Central memory CD8-positive, alpha-beta T cell (primary cell): ENCODE measurements around the gene ACAA2.

Experiments
- ATAC-seq: fragments of 150-1000 bp; cut with Tn5 transposase; replicated peaks from 2 replicates; pipeline ENCODE4 v1.10.0; 2022; ENCODE audit warnings: mild to moderate bottlenecking, moderate FRiP score, moderate number of reproducible peaks; ENCODE audit not compliant: poor library complexity, severe bottlenecking; ENCODE audit errors: extremely low read depth
- DNase-seq, 2 donors: peaks; one replicate each; pipeline ENCODE4 v3.0.0; 2021; ENCODE audit warnings: low spot score in 2 of 2
- H3K27ac Mint-ChIP-seq: one replicate; pipeline ENCODE4 v1.8.0; 2022; ENCODE audit warnings: low read depth, mild to moderate bottlenecking, moderate library complexity, mixed read lengths
- H3K27me3 Mint-ChIP-seq: one replicate; pipeline ENCODE4 v1.8.0; 2022; ENCODE audit warnings: mixed read lengths
- H3K36me3 Mint-ChIP-seq: one replicate; pipeline ENCODE4 v1.8.0; 2022; ENCODE audit warnings: mild to moderate bottlenecking, moderate library complexity, mixed read lengths; ENCODE audit not compliant: insufficient read depth
- H3K4me1 Mint-ChIP-seq: one replicate; pipeline ENCODE4 v1.8.0; 2022; ENCODE audit warnings: mixed read lengths
- H3K4me3 Mint-ChIP-seq: one replicate; pipeline ENCODE4 v1.8.0; 2022; ENCODE audit warnings: mild to moderate bottlenecking, moderate library complexity, mixed read lengths
- H3K9me3 Mint-ChIP-seq: one replicate; pipeline ENCODE4 v1.8.0; 2022; ENCODE audit warnings: mixed read lengths

Gene ACAA2

DNA sequence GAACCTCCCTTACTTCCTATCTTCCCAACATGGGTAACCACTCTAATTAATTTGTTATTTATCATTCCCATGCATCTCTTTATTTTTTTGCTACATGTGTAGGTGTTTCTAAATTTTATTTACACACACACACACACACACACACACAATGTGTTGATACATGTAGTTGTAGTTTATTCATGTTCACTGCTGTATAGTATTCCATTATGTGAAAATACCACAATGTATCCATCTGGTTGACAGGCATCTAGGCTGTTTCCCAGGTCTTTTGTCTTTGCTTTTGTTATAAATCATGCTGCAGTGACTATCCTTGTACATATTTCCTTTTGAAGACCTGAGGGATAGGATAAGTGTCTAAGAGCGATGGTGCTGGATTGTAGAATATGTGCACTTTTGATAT, 59.7 kb downstream of the ACAA2 start:
- no peaks in the 10 kb centered on the region for H3K27me3 Mint-ChIP-seq
- peaks cover 1% of the 10 kb centered on the region for H3K36me3 Mint-ChIP-seq
- DNase-seq (no peak), ATAC-seq (no peak)
- no peak overlapping the region for H3K4me3 Mint-ChIP-seq
- no peak overlapping the region for H3K27ac Mint-ChIP-seq
- peaks cover 36% of the 10 kb centered on the region for H3K4me1 Mint-ChIP-seq
- H3K9me3 Mint-ChIP-seq: no peaks in the 10 kb centered on the region

DNA sequence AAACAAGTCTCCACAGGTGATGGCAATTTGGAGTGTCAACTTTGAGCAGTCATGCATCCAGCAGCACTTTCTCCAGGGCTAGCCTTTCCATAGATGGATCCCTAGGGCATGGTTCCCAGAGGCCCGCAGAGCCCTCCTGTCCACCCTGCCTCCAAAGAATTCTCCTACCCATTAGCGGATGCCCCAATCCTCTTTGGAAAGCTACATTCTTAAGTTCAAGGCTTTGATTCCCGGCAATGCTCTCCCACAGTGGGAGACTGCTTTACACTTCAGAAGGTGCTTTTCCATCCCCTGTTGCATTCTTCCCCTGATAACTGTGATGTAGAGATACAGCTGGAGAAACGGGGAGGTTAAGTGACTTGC, 61.3 kb downstream of the ACAA2 start:
- Mint-ChIP-seq H3K4me3 (peak overlapping the region; percentile 53), H3K4me1 (peaks cover 29% of the 10 kb centered on the region), H3K27me3 (no peaks in the 10 kb centered on the region), H3K36me3 (peaks cover 1% of the 10 kb centered on the region), H3K9me3 (no peaks in the 10 kb centered on the region), H3K27ac (no peak overlapping the region)
- ATAC-seq (no peak), DNase-seq (no peak)

DNA sequence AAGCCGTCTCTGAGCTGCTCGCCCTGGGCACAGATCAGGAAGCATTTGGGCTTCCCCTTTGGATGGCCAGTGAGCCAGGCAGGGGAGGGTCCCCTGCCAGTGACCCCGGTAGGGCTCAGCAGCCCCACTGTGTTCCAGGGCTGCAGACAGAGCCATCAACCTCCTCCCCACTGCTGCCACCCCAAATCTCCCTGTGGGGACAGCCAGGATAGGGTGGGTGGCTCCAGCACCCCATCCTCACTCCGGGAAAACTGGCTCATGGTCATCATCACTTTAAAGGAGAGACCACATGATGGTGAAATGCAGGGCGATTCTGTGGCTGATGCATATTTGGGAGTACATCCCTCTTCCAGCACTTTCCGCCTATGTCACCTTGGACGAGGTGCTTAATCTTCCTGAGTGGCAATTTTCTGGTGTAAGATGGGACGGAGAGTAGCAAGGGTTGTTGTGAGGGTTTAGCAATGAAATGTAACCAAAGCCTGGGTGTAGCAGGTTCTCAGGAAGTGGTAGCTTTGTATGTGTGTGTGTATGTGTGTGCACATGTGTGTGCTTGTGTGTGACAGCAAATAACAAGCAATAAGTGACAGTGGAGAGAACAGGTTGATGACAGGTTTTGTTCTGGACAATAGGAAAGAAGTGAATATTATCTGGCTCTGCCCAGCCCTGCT, 61.8 kb downstream of the ACAA2 start:
- peak overlapping the region; percentile 53 for H3K4me3 Mint-ChIP-seq
- no peaks in the 10 kb centered on the region for H3K9me3 Mint-ChIP-seq
- ATAC-seq (peak; percentile 75), DNase-seq (peak in 1 of 2 donors; percentile 42)
- H3K27ac Mint-ChIP-seq: no peak overlapping the region
- H3K27me3 Mint-ChIP-seq: no peaks in the 10 kb centered on the region
- peaks cover 1% of the 10 kb centered on the region for H3K36me3 Mint-ChIP-seq
- peaks cover 29% of the 10 kb centered on the region for H3K4me1 Mint-ChIP-seq

DNA sequence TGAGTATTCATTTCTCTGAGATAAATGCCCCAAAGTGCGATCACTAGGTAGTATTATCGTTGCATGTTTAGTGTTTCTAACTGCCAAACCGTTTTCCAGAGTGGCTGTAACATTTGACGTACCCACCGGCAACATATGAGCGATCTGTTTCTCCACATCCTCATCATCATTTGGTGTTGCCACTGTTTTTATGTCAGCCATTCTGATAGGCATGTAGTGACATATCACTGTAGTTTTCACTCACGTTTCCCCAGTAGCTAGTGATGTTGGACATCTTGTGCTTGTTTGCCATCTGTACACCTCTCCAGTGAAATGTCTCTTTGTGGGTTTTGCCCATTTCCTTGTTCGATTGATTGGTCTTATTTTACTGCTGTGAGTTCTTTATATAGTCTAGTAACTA, 63.8 kb downstream of the ACAA2 start:
- no peaks in the 10 kb centered on the region for H3K9me3 Mint-ChIP-seq
- no peaks in the 10 kb centered on the region for H3K36me3 Mint-ChIP-seq
- ATAC-seq: no peak
- H3K27me3 Mint-ChIP-seq: no peaks in the 10 kb centered on the region
- H3K4me1 Mint-ChIP-seq: peaks cover 29% of the 10 kb centered on the region
- H3K4me3 Mint-ChIP-seq: no peak overlapping the region
- H3K27ac Mint-ChIP-seq: peak overlapping the region; percentile 14
- DNase-seq: no peak

DNA sequence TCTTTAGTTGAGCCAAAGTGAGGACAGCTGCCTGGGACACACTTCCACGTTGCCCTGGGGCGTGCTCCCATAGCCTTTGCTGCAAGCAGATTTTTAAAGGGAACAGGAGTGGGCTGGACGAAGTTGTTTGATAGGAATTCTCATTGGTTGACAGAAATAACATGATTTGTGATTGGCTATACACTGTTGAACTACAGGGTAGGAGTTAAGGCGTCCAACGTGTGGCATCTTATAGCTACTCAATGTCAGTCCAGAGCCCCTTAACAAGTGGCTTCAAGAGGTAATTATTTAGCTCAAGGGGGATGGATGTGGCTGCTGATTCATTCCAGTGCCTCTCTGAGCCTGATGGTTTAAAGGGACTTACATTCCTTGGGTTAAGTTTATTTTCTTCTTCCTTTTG, 65.5 kb downstream of the ACAA2 start:
- no peak overlapping the region for H3K27ac Mint-ChIP-seq
- H3K4me1 Mint-ChIP-seq: peaks cover 27% of the 10 kb centered on the region
- H3K9me3 Mint-ChIP-seq: no peaks in the 10 kb centered on the region

DNA sequence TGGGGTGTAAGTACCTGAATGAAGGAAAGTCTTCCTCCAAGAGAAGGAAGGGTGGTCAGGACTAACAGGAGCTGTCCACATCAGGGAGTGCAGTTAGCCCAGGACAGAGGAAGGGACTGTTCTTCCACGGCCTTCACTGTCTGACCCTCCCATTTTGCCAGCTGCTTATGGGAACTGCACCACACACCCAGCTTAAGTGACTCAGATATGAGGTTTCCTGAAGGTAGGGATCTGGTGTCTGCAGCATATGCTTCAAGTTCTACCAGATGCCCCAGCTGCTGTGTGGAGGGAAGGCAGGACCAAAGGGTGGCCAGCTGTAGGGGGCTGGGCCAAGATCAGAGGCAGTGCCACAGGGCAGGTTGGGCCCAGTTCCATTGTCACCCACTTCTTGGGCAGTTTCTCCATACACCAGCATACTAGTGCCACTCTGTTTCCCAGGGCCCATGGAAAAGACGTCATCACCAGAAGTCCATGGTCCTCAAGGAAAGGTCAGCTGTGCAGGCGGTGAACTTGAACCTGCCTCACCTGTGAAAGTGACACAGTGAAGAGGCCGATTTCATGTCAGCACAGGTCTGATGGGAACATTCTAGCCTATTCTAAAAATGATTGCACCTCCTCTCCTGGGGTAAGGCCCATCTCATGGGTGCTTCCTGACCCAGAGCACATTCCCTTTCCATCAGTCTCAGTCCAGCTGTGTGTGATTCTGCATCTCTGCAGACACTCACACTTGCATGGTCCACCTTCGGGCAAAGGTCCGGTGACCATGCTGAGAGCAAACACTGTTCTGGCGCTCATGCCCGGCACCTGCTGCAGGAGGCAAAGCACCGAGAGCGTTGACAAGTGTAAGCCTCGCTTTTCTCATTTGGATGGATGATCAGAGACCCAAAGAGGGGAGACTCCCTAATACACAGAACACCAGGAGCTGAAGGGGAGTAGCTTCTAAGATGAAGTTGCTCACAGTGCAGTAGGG, 68.0 kb downstream of the ACAA2 start:
- Mint-ChIP-seq H3K4me3 (no peak overlapping the region), H3K27me3 (peaks cover 12% of the 10 kb centered on the region), H3K36me3 (no peaks in the 10 kb centered on the region), H3K9me3 (no peaks in the 10 kb centered on the region), H3K27ac (no peak overlapping the region), H3K4me1 (peaks cover 8% of the 10 kb centered on the region)
- ATAC-seq (no peak), DNase-seq (no peak)

More for the DNA sequence above, 65.5 kb downstream of the ACAA2 start:
- Mint-ChIP-seq H3K27me3 (peaks cover 10% of the 10 kb centered on the region), H3K4me3 (no peak overlapping the region), H3K36me3 (no peaks in the 10 kb centered on the region)
- ATAC-seq (no peak), DNase-seq (no peak)

DNA sequence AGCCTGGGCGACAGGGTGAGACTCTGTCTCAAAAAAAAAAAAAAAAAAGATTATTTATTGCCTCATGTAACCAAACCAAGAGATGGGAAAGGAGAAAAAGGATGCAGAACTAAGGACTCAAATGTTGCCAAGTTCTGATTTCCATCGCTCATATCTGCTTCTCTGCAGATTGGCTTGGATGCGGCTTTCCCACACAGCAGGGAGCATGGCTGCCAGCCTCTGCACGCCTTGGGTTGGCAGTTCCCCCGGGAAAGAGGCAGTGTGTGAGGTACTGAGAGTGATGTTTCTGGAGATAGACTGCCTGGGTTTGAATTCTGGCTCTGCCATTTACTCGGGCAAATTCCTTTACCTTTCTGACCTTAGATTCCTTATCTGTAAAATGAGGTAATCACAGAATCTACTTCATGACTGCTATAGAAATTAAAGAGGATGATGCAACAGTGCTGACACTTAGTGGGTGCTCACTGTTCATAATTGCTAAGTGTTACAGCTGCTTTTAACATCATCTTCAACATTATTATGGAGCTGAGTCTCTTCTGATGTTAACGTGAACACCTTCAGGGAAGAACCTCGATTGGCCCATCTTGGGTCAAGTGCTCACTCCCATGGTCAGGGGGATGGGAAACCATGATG, 68.8 kb downstream of the ACAA2 start:
- no peak overlapping the region for H3K4me3 Mint-ChIP-seq
- H3K27me3 Mint-ChIP-seq: peaks cover 12% of the 10 kb centered on the region
- ATAC-seq (no peak), DNase-seq (no peak)
- H3K9me3 Mint-ChIP-seq: no peaks in the 10 kb centered on the region
- H3K4me1 Mint-ChIP-seq: peaks cover 3% of the 10 kb centered on the region
- H3K36me3 Mint-ChIP-seq: no peaks in the 10 kb centered on the region
- no peak overlapping the region for H3K27ac Mint-ChIP-seq

DNA sequence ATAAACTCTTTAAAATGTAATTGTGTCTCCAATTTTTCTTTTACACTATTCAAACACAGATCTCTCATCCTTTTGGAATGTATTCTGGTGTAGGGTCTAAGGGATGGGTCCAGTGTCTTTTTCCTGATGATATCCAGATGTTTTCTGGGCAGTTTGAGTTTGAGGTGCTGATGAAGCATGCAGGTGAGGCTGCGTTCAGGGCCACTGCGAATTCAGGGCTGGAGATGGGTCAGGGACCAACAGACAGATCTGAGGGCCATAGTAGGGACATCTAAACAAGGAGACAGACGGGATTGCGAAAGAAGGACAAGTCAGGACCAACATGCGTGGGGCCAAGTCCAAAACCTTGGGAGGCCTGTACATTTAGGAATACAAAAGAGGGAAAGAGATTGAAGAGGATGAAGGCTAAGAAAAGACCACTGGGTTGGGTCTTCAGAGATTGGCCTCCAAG, 70.2 kb downstream of the ACAA2 start:
- Mint-ChIP-seq H3K27me3 (peaks cover 12% of the 10 kb centered on the region), H3K4me1 (no peaks in the 10 kb centered on the region), H3K27ac (no peak overlapping the region), H3K36me3 (no peaks in the 10 kb centered on the region), H3K9me3 (no peaks in the 10 kb centered on the region), H3K4me3 (no peak overlapping the region)
- no peak for DNase-seq
- no peak for ATAC-seq

DNA sequence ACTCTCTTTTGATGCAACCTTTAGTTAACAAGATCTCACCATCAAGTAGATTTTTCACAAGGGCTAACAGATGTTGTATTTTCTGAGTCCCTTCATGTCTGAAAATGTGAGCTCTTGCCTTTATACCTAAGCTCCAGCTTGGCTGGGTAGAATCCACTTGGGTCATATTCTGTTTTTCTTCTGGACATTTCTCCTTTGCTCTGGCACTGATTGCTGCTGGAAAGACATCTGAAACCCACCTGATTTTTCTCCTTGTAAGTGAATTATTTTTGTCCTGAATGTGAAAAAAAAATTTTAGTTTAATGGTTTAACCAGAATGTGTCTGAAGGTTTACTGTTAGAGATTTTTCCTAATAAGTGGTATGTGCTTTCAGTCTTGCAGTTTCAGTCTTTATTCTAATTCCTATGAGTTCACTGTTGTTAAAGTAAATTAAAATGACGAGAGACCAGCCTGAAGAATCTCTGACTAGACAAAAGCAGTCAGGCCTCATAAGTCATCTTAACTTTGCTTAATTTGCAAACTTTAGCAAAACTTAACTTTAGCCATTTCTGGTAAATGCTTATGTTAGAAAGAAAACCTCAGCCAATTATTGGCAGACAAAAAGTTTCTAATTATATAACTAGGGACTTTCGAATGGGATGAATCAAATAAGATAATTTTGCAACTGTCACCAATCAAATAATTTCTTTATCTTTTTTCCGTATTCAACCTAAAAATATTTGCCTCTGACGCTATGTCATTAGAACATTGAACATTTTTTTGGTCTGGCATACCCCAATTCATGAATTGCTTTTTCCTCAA, 70.8 kb downstream of the ACAA2 start:
- ATAC-seq (no peak), DNase-seq (no peak)
- H3K9me3 Mint-ChIP-seq: no peaks in the 10 kb centered on the region
- no peaks in the 10 kb centered on the region for H3K36me3 Mint-ChIP-seq
- H3K4me1 Mint-ChIP-seq: no peaks in the 10 kb centered on the region
- H3K27ac Mint-ChIP-seq: no peak overlapping the region
- H3K27me3 Mint-ChIP-seq: peaks cover 12% of the 10 kb centered on the region
- H3K4me3 Mint-ChIP-seq: no peak overlapping the region

DNA sequence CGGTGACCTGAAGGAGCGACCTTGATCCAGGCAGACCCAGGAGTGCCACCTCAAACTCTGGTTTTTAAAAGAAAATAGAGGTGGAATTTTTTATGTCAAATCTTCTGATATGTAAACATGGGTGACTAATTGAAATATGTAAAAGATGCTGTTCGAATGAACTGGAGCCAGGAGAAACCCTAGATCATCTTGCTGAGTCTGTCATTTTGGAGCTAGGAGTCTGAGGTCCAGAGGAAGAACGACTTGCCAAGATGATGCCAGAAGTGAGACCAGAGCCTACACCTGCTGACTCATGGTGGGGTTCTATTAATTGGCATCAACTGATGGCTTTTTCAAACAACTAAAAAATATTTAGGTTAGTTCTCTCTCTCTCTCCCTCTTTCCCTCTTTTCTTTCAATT, 74.1 kb downstream of the ACAA2 start:
- no peak for ATAC-seq
- Mint-ChIP-seq H3K36me3 (no peaks in the 10 kb centered on the region), H3K9me3 (no peaks in the 10 kb centered on the region)

DNA sequence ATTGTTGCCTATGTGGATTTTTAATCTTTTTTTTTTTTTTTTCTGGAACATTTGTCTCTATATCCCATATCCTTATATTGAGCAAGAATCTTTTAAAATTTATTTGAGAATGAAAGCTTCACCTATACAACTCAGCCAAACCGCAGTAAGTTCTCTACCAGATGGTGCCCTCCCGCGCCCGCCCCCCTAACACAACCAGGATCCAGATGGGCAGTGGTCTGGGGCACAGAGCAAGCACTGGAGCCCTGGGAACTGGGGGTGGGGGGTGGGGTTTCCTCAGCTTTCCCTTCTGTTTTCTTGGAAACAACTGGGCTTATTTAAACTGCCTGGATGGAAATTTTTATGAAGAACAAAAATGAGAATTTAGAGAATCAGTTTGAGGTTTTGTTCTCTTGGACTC, 74.6 kb downstream of the ACAA2 start:
- DNase-seq (no peak), ATAC-seq (no peak)
- Mint-ChIP-seq H3K27me3 (peaks cover 25% of the 10 kb centered on the region), H3K4me1 (no peaks in the 10 kb centered on the region), H3K36me3 (no peaks in the 10 kb centered on the region), H3K27ac (no peak overlapping the region), H3K9me3 (no peaks in the 10 kb centered on the region), H3K4me3 (no peak overlapping the region)

More for the DNA sequence above, 74.1 kb downstream of the ACAA2 start:
- DNase-seq: no peak
- no peak overlapping the region for H3K4me3 Mint-ChIP-seq
- no peaks in the 10 kb centered on the region for H3K4me1 Mint-ChIP-seq
- no peak overlapping the region for H3K27ac Mint-ChIP-seq
- peaks cover 27% of the 10 kb centered on the region for H3K27me3 Mint-ChIP-seq

DNA sequence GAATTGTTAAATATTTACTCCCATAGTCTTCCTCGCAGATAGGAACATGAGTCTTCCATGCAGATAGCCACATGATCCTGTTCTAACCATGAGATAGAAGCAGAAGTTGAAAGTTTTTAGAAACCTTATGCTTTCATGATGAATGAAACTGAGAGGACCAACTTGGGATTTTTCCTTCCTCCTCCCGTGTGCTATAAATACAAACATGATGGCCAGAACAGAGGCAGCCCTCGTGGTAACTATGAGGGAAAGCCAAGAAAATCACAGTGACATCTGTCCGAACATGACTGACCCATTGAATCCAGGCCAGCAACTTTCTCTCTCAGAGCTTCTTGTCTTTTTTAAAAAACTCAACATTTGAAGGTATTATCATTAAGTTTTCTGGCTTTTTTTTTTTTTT, 78.5 kb downstream of the ACAA2 start:
- no peak for DNase-seq

More for the DNA sequence above, 78.5 kb downstream of the ACAA2 start:
- H3K4me1 Mint-ChIP-seq: no peaks in the 10 kb centered on the region
- no peak for ATAC-seq
- no peak overlapping the region for H3K4me3 Mint-ChIP-seq
- peaks cover 15% of the 10 kb centered on the region for H3K27me3 Mint-ChIP-seq
- no peaks in the 10 kb centered on the region for H3K36me3 Mint-ChIP-seq
- no peak overlapping the region for H3K27ac Mint-ChIP-seq
- no peaks in the 10 kb centered on the region for H3K9me3 Mint-ChIP-seq
